PC-3 (cell line): ENCODE measurements around the gene MUL1. TPM values are rescaled to one million over a fixed set of nuclear protein-coding genes. Genes with fewer than 3 reads are reported as not detected.
A peak's percentile ranks its signal among the peaks of the same experiment; 100 is the strongest.

Source experiments
- ATAC-seq: fragments of 200-7000 bp; cut with Tn5 transposase; 2 replicates; pipeline ENCODE4 v1.9.1; 2020; ENCODE audit warnings: mild to moderate bottlenecking, moderate library complexity
- BruUV-seq: library from RNA; stranded (reverse); fragments of 400-500 nt; replicated peaks from 2 replicates; lab custom pipeline; 2021; lab: Mats Ljungman, UMichigan
- CTCF ChIA-PET: fragments of 300-600 bp; sonication (Branson Sonifier 250); formaldehyde crosslinking; loops from one replicate; lab custom pipeline; 2022; ENCODE audit warnings: antibody characterized with exemption; lab: Charles Lee
- POLR2A ChIA-PET: fragments of 300-600 bp; sonication (Branson Sonifier 250); formaldehyde crosslinking; loops from one replicate; lab custom pipeline; 2022; ENCODE audit warnings: antibody characterized with exemption; ENCODE audit not compliant: unreplicated experiment; lab: Charles Lee
- DNase-seq: peaks from one replicate; pipeline ENCODE4 v3.0.0-alpha.2; 2015
- H2AFZ ChIP-seq: fragments of 300-600 bp; sonication (generic); 2 replicates; pipeline ENCODE4 v1.6.0; 2016; ENCODE audit warnings: antibody characterized with exemption, low read length
- H3F3A ChIP-seq: fragments of 300-600 bp; sonication (generic); one replicate; pipeline ENCODE4 v1.6.0; 2017; ENCODE audit warnings: antibody characterized with exemption, low read length, control low read depth, mild to moderate bottlenecking; ENCODE audit not compliant: unreplicated experiment
- H3K27ac ChIP-seq: fragments of 300-600 bp; sonication (generic); 2 replicates; pipeline ENCODE4 v1.5.1; 2016; ENCODE audit warnings: mild to moderate bottlenecking, low read length
- H3K27me3 ChIP-seq: fragments of 300-600 bp; sonication (generic); 2 replicates; pipeline ENCODE4 v1.6.1; 2016; ENCODE audit warnings: low read length, mixed read lengths
- H3K36me3 ChIP-seq: fragments of 300-600 bp; sonication (generic); 2 replicates; pipeline ENCODE4 v1.6.1; 2016; ENCODE audit warnings: low read depth, mixed run types, low read length, mixed read lengths
- H3K4me1 ChIP-seq: fragments of 300-600 bp; sonication (generic); 2 replicates; pipeline ENCODE4 v1.5.1; 2016; ENCODE audit warnings: low read length; ENCODE audit not compliant: insufficient read depth
- H3K4me2 ChIP-seq: fragments of 300-600 bp; sonication (generic); 2 replicates; pipeline ENCODE4 v1.6.0; 2016; ENCODE audit warnings: low read length
- H3K4me3 ChIP-seq: fragments of 300-600 bp; sonication (generic); 2 replicates; pipeline ENCODE4 v1.5.1; 2016; ENCODE audit warnings: mild to moderate bottlenecking, low read length, mixed read lengths
- H3K79me2 ChIP-seq: fragments of 300-600 bp; sonication (generic); 2 replicates; pipeline ENCODE4 v1.6.1; 2017; ENCODE audit warnings: low read length, mixed read lengths
- H3K9ac ChIP-seq: fragments of 300-600 bp; sonication (generic); 2 replicates; pipeline ENCODE4 v1.6.0; 2016; ENCODE audit warnings: mild to moderate bottlenecking, low read length
- H3K9me2 ChIP-seq: fragments of 300-600 bp; sonication (generic); replicated peaks from 2 replicates; pipeline ENCODE4 v1.6.1; 2016; ENCODE audit warnings: mixed run types, low read length, mixed read lengths
- H3K9me3 ChIP-seq: fragments of 300-600 bp; sonication (generic); 2 replicates; pipeline ENCODE4 v1.6.1; 2016; ENCODE audit warnings: low read length, mixed read lengths
- H4K20me1 ChIP-seq: fragments of 300-600 bp; sonication (generic); 2 replicates; pipeline ENCODE4 v1.6.1; 2016; ENCODE audit warnings: low read length, mixed read lengths
- CTCF ChIP-seq: fragments of 300-600 bp; sonication (generic); conservative IDR thresholded peaks from 2 replicates; pipeline ENCODE4 v1.5.1; 2017; ENCODE audit warnings: antibody characterized with exemption, low read depth, mild to moderate bottlenecking, low read length
- EZH2 ChIP-seq: fragments of 300-600 bp; sonication (generic); IDR thresholded peaks from one replicate; pipeline ENCODE4 v1.6.1; 2017; ENCODE audit warnings: antibody characterized with exemption, mild to moderate bottlenecking, low read length; ENCODE audit not compliant: unreplicated experiment
- EZH2phosphoT487 ChIP-seq: fragments of 300-600 bp; sonication (generic); IDR thresholded peaks from 2 replicates; pipeline ENCODE4 v1.6.1; 2018; ENCODE audit warnings: mild to moderate bottlenecking, antibody characterized with exemption, low read length, borderline replicate concordance
- intact Hi-C: fragments of 100-400 bp; cut with micrococcal nuclease; formaldehyde crosslinking; loops from 2 replicates; pipeline ENCODE4 v1.9.0; 2023
- total RNA-seq: library from RNA; depleted of rRNA; stranded (reverse); fragments of >200 nt; gene quantifications from 2 replicates; pipeline ENCODE4 v1.2.3, GENCODE V29; 2014

The MUL1 gene
- total RNA-seq, 1 experiment from 2014 or later, result 28.9 TPM

GRCh38 chr1:20540281-20540680 is 32.3 kb upstream of the MUL1 start:
- ATAC-seq (no peak), DNase-seq (peak; percentile 6)
- no peak overlapping the region for H3K4me2 ChIP-seq
- peaks cover 3% of the 10 kb centered on the region for H3F3A ChIP-seq
- peaks cover 29% of the 10 kb centered on the region for H3K4me1 ChIP-seq
- H3K27ac ChIP-seq, result no peak overlapping the region
- H3K79me2 ChIP-seq, result no peaks in the 10 kb centered on the region
- no peaks in the 10 kb centered on the region for H3K27me3 ChIP-seq
- no peak overlapping the region for H2AFZ ChIP-seq
- H4K20me1 ChIP-seq, result no peaks in the 10 kb centered on the region
- BruUV-seq, result no TSS peak
- H3K9ac ChIP-seq, result no peak overlapping the region
- POLR2A ChIA-PET, result no interaction called here
- no peaks in the 10 kb centered on the region for H3K36me3 ChIP-seq
- intact Hi-C loops, result no loop called here
- CTCF ChIA-PET, result no interaction called here
- H3K9me2 ChIP-seq, result no peaks in the 10 kb centered on the region
- H3K9me3 ChIP-seq, result no peaks in the 10 kb centered on the region
- TF ChIP-seq EZH2 (no peak), EZH2phosphoT487 (no peak)
- H3K4me3 ChIP-seq, result no peak overlapping the region

- DNase-seq, result peak; percentile 66
- Histone ChIP-seq H3F3A (peaks cover 3% of the 10 kb centered on the region), H3K79me2 (no peaks in the 10 kb centered on the region), H3K36me3 (no peaks in the 10 kb centered on the region), H3K27ac (peak overlapping the region; percentile 80), H2AFZ (no peak overlapping the region), H3K27me3 (no peaks in the 10 kb centered on the region), H3K9ac (no peak overlapping the region), H3K9me3 (no peaks in the 10 kb centered on the region), H4K20me1 (no peaks in the 10 kb centered on the region), H3K4me3 (no peak overlapping the region), H3K9me2 (no peaks in the 10 kb centered on the region), H3K4me2 (peak overlapping the region; percentile 53), H3K4me1 (peaks cover 29% of the 10 kb centered on the region)
- no TSS peak for BruUV-seq
- ChIA-PET CTCF (interaction anchor here (0.6 to 1.4 kb wide), 6 partner anchors 11 to 818 kb away, joined by 3 to 4 read pairs (median 4); no protein-coding TSS in a partner anchor), POLR2A (no interaction called here)
- TF ChIP-seq EZH2phosphoT487, result no peak
- TF ChIP-seq CTCF, result no peak
- no peak for TF ChIP-seq EZH2
- peak; percentile 86 for ATAC-seq
- intact Hi-C loops, result loop anchor here (2.0 kb wide), 1 partner anchor 62 kb away; no protein-coding TSS in a partner anchor
These were observed 31.0 kb upstream of the MUL1 start for GRCh38 chr1:20538760-20539551.

- Histone ChIP-seq H3K9me2 (no peaks in the 10 kb centered on the region), H3K9me3 (no peaks in the 10 kb centered on the region), H3K79me2 (no peaks in the 10 kb centered on the region), H2AFZ (no peak overlapping the region), H3K4me1 (peaks cover 29% of the 10 kb centered on the region), H3K4me2 (peak overlapping the region; percentile 53), H3F3A (peaks cover 3% of the 10 kb centered on the region), H3K27ac (no peak overlapping the region), H3K4me3 (no peak overlapping the region), H4K20me1 (no peaks in the 10 kb centered on the region), H3K9ac (no peak overlapping the region), H3K36me3 (no peaks in the 10 kb centered on the region), H3K27me3 (no peaks in the 10 kb centered on the region)
- intact Hi-C loops, result loop anchor here (2.0 kb wide), 1 partner anchor 63 kb away; no protein-coding TSS in a partner anchor
- ChIA-PET CTCF (interaction anchor here (0.5 to 1.4 kb wide), 6 partner anchors 11 to 96 kb away, joined by 3 to 9 read pairs (median 4); no protein-coding TSS in a partner anchor), POLR2A (interaction anchor here (0.5 kb wide), 1 partner anchor 395 kb away, joined by 3 read pairs; no protein-coding TSS in a partner anchor)
- TF ChIP-seq EZH2phosphoT487 (no peak), EZH2 (no peak), CTCF (no peak)
- DNase-seq (peak; percentile 48), ATAC-seq (peak; percentile 40)
- no TSS peak for BruUV-seq
These were observed 30.3 kb upstream of the MUL1 start for GRCh38 chr1:20538227-20538626.
